Peyer's patch (tissue), 4 donors: Measurements from ENCODE around the gene SNORC. TPM values are rescaled to one million over a fixed set of nuclear protein-coding genes. Genes with fewer than 3 reads are reported as not detected.

Source experiments
- DNase-seq, 3 donors: peaks; one replicate each; pipeline ENCODE4 v3.0.0-alpha.2; 2017 to 2019
- H3K27ac ChIP-seq, 4 donors: fragments of 200-600 bp; sonication (generic); one replicate each; pipeline ENCODE4 v1.5.1; 2016 to 2019
- H3K27me3 ChIP-seq, 2 donors: fragments of 200-600 bp; sonication (generic); one replicate each; pipeline ENCODE4 v1.5.1; 2019
- H3K36me3 ChIP-seq, 3 donors: fragments of 200-600 bp; sonication (generic); one replicate each; pipeline ENCODE4 v1.5.1; 2016 to 2019
- H3K4me1 ChIP-seq, 4 donors: fragments of 200-600 bp; sonication (generic); one replicate each; pipeline ENCODE4 v1.5.1; 2016 to 2019
- H3K4me3 ChIP-seq, 4 donors: fragments of 200-600 bp; sonication (generic); 1 replicate in 3 of 4; 2 replicates in 1 of 4; pipeline ENCODE4 v1.5.1; 2016 to 2019; ENCODE audit warnings: mild to moderate bottlenecking in 1 of 4
- H3K9me3 ChIP-seq, 4 donors: fragments of 200-600 bp; sonication (generic); one replicate each; pipeline ENCODE4 v1.5.1; 2016 to 2019; ENCODE audit warnings: mild to moderate bottlenecking in 1 of 4
- CTCF ChIP-seq, 6 experiments: fragments of 450-650 bp in 4 of 6; fragments of 200-600 bp in 2 of 6; sonication (generic) in 1 of 6; IDR thresholded peaks; one replicate each; pipeline ENCODE4 v1.5.1; 2017 to 2019; ENCODE audit warnings: antibody characterized with exemption in 6 of 6, mild to moderate bottlenecking in 3 of 6, moderate library complexity in 1 of 6
- POLR2A ChIP-seq, 2 donors: fragments of 450-650 bp; IDR thresholded peaks; one replicate each; pipeline ENCODE4 v1.5.1; 2017; ENCODE audit warnings: antibody characterized with exemption in 2 of 2, mild to moderate bottlenecking in 2 of 2, moderate library complexity in 2 of 2
- total RNA-seq, 4 donors: library from RNA; depleted of rRNA; stranded (reverse); fragments of >200 nt; gene quantifications; one replicate each; pipeline ENCODE4 v1.1.0, GENCODE V29; 2016

Gene SNORC
- total RNA-seq, 4 donors from 2014 or later = 3.5 to 9.7 (median 7.3) TPM

- TF ChIP-seq CTCF (IDR thresholded peaks at IDR 0.05) = peak in 3 of 6 experiments; percentile 6 to 18 (median 6)
- peak; percentile 57 to 70 for TF ChIP-seq POLR2A (IDR thresholded peaks at IDR 0.05)
- peak overlapping the region in 3 of 4 donors; percentile 76 to 91 (median 84) for H3K27ac ChIP-seq
- no peaks in the 10 kb centered on the region for H3K27me3 ChIP-seq
- H3K4me1 ChIP-seq = peaks cover 0 to 32% (median 10%) of the 10 kb centered on the region in 4 donors
- peak overlapping the region; percentile 40 to 80 (median 59) for H3K4me3 ChIP-seq
- DNase-seq = peak in 2 of 3 donors; percentile 74 to 85
- H3K36me3 ChIP-seq = no peaks in the 10 kb centered on the region
- H3K9me3 ChIP-seq = no peaks in the 10 kb centered on the region
These were observed 6.3 kb downstream of the SNORC start for GRCh38 chr2:232876161-232876977.

GRCh38 chr2:232876978-232877441, 6.9 kb downstream of the SNORC start:
- Histone ChIP-seq H3K27me3 (no peaks in the 10 kb centered on the region), H3K4me1 (peaks cover 0 to 32% (median 10%) of the 10 kb centered on the region in 4 donors), H3K9me3 (no peaks in the 10 kb centered on the region), H3K4me3 (peak overlapping the region; percentile 40 to 80 (median 59)), H3K27ac (peak overlapping the region in 3 of 4 donors; percentile 76 to 91 (median 84)), H3K36me3 (peaks cover 0 to 3% (median 0%) of the 10 kb centered on the region in 3 donors)
- peak in 1 of 3 donors; percentile 49 for DNase-seq
- no peak for TF ChIP-seq CTCF (IDR thresholded peaks at IDR 0.05)
- peak in 1 of 2 donors; percentile 39 for TF ChIP-seq POLR2A (IDR thresholded peaks at IDR 0.05)

GRCh38 chr2:232877940-232878511, 8.0 kb downstream of the SNORC start:
- Histone ChIP-seq H3K27me3 (no peaks in the 10 kb centered on the region), H3K36me3 (peaks cover 0 to 11% (median 0%) of the 10 kb centered on the region in 3 donors), H3K27ac (peak overlapping the region in 1 of 4 donors; percentile 91), H3K4me3 (no peak overlapping the region), H3K4me1 (peaks cover 0 to 32% (median 10%) of the 10 kb centered on the region in 4 donors), H3K9me3 (no peaks in the 10 kb centered on the region)
- TF ChIP-seq CTCF (IDR thresholded peaks at IDR 0.05) (no peak), POLR2A (IDR thresholded peaks at IDR 0.05) (no peak)
- no peak for DNase-seq

- TF ChIP-seq CTCF (IDR thresholded peaks at IDR 0.05) = no peak
- TF ChIP-seq POLR2A (IDR thresholded peaks at IDR 0.05) = no peak
- peaks cover 0 to 24% (median 7%) of the 10 kb centered on the region in 4 donors for H3K4me1 ChIP-seq
These were observed 9.0 kb downstream of the SNORC start for GRCh38 chr2:232878855-232879617.

More at GRCh38 chr2:232878855-232879617, 9.0 kb downstream of the SNORC start:
- DNase-seq = no peak
- H3K4me3 ChIP-seq = no peak overlapping the region
- H3K36me3 ChIP-seq = peaks cover 0 to 15% (median 0%) of the 10 kb centered on the region in 3 donors
- H3K9me3 ChIP-seq = no peaks in the 10 kb centered on the region
- H3K27me3 ChIP-seq = no peaks in the 10 kb centered on the region
- no peak overlapping the region for H3K27ac ChIP-seq
